ENCODE measurements around the gene STUB1.

Gene STUB1

GRCh38 chr16:717450-718245, 37.4 kb downstream of the STUB1 start:
- no peak overlapping the region for H3K4me3 Mint-ChIP-seq
- no peak overlapping the region for H3K27ac Mint-ChIP-seq
- H3K27me3 Mint-ChIP-seq = peaks cover 12 to 22% of the 10 kb centered on the region in 2 donors
- H3K9me3 Mint-ChIP-seq = no peaks in the 10 kb centered on the region
- peaks cover 0 to 1% of the 10 kb centered on the region in 2 donors for H3K36me3 Mint-ChIP-seq
- no peak for ATAC-seq (replicated peaks)
- peaks cover 15 to 45% of the 10 kb centered on the region in 2 donors for H3K4me1 Mint-ChIP-seq
- no peak for DNase-seq

- H3K4me3 Mint-ChIP-seq = no peak overlapping the region
- H3K4me1 Mint-ChIP-seq = peaks cover 20 to 50% of the 10 kb centered on the region in 2 donors
- no peaks in the 10 kb centered on the region for H3K9me3 Mint-ChIP-seq
- ATAC-seq (replicated peaks) (no peak), DNase-seq (no peak)
- H3K27me3 Mint-ChIP-seq = peaks cover 9 to 18% of the 10 kb centered on the region in 2 donors
- peaks cover 0 to 6% of the 10 kb centered on the region in 2 donors for H3K36me3 Mint-ChIP-seq
- no peak overlapping the region for H3K27ac Mint-ChIP-seq
Observed at GRCh38 chr16:718389-718788, 38.2 kb downstream of the STUB1 start.

GRCh38 chr16:718922-719321, 38.7 kb downstream of the STUB1 start:
- Mint-ChIP-seq H3K9me3 (no peaks in the 10 kb centered on the region), H3K36me3 (peaks cover 0 to 6% of the 10 kb centered on the region in 2 donors), H3K27ac (no peak overlapping the region), H3K4me3 (peak overlapping the region; percentile 60 to 94), H3K4me1 (peaks cover 23 to 56% of the 10 kb centered on the region in 2 donors), H3K27me3 (peaks cover 8 to 17% of the 10 kb centered on the region in 2 donors)
- no peak for DNase-seq
- no peak for ATAC-seq (replicated peaks)

- H3K9me3 Mint-ChIP-seq = no peaks in the 10 kb centered on the region
- peak in 1 of 2 donors; percentile 0 for ATAC-seq (replicated peaks)
- peaks cover 0 to 6% of the 10 kb centered on the region in 2 donors for H3K36me3 Mint-ChIP-seq
- peaks cover 5 to 9% of the 10 kb centered on the region in 2 donors for H3K27me3 Mint-ChIP-seq
- peaks cover 23 to 50% of the 10 kb centered on the region in 2 donors for H3K4me1 Mint-ChIP-seq
- DNase-seq = no peak
- peak overlapping the region; percentile 87 to 94 for H3K4me3 Mint-ChIP-seq
- H3K27ac Mint-ChIP-seq = peak overlapping the region; percentile 92
Observed at GRCh38 chr16:719815-720446, 39.7 kb downstream of the STUB1 start.

GRCh38 chr16:720447-720989, 40.3 kb downstream of the STUB1 start:
- H3K4me3 Mint-ChIP-seq = peak overlapping the region; percentile 87 to 94
- no peaks in the 10 kb centered on the region for H3K9me3 Mint-ChIP-seq
- H3K27me3 Mint-ChIP-seq = peaks cover 5 to 9% of the 10 kb centered on the region in 2 donors
- H3K4me1 Mint-ChIP-seq = peaks cover 23 to 52% of the 10 kb centered on the region in 2 donors
- H3K27ac Mint-ChIP-seq = peak overlapping the region; percentile 92
- ATAC-seq (replicated peaks) = peak; percentile 50 to 55
- H3K36me3 Mint-ChIP-seq = peaks cover 0 to 6% of the 10 kb centered on the region in 2 donors
- peak; percentile 50 for DNase-seq

GRCh38 chr16:720990-721764, 41.0 kb downstream of the STUB1 start, which contains the start of gene ANTKMT:
Gene ANTKMT, plus strand, starts transcription at chr16:721146. Its CDS starts 129 bp downstream, at chr16:721275.
- Mint-ChIP-seq H3K36me3 (peaks cover 0 to 6% of the 10 kb centered on the region in 2 donors), H3K27ac (peak within 1 kb of the TSS; percentile 92), H3K27me3 (peaks cover 4 to 6% of the 10 kb centered on the region in 2 donors), H3K9me3 (no peaks in the 10 kb centered on the region), H3K4me3 (peak within 1 kb of the TSS; percentile 87 to 94), H3K4me1 (peaks cover 23 to 56% of the 10 kb centered on the region in 2 donors)
- DNase-seq (peak; percentile 86), ATAC-seq (replicated peaks) (peak; percentile 82 to 86)

GRCh38 chr16:721765-722540, 41.7 kb downstream of the STUB1 start:
- ATAC-seq (replicated peaks) (no peak), DNase-seq (no peak)
- peaks cover 0 to 6% of the 10 kb centered on the region in 2 donors for H3K36me3 Mint-ChIP-seq
- no peaks in the 10 kb centered on the region for H3K27me3 Mint-ChIP-seq
- H3K9me3 Mint-ChIP-seq = no peaks in the 10 kb centered on the region
- peaks cover 20 to 56% of the 10 kb centered on the region in 2 donors for H3K4me1 Mint-ChIP-seq
- peak overlapping the region; percentile 50 to 94 for H3K4me3 Mint-ChIP-seq
- peak overlapping the region; percentile 47 for H3K27ac Mint-ChIP-seq

- Mint-ChIP-seq H3K36me3 (peaks cover 0 to 6% of the 10 kb centered on the region in 2 donors), H3K4me1 (peaks cover 20 to 56% of the 10 kb centered on the region in 2 donors), H3K27ac (peak overlapping the region; percentile 7), H3K9me3 (no peaks in the 10 kb centered on the region), H3K4me3 (peak overlapping the region in 1 of 2 donors; percentile 56), H3K27me3 (no peaks in the 10 kb centered on the region)
- no peak for ATAC-seq (replicated peaks)
- DNase-seq = no peak
Observed at GRCh38 chr16:722835-723633, 42.8 kb downstream of the STUB1 start.

- no peaks in the 10 kb centered on the region for H3K9me3 Mint-ChIP-seq
- no peaks in the 10 kb centered on the region for H3K27me3 Mint-ChIP-seq
- peaks cover 20 to 55% of the 10 kb centered on the region in 2 donors for H3K4me1 Mint-ChIP-seq
- DNase-seq (no peak), ATAC-seq (replicated peaks) (no peak)
- H3K27ac Mint-ChIP-seq = peak overlapping the region; percentile 62
- no peak overlapping the region for H3K4me3 Mint-ChIP-seq
- H3K36me3 Mint-ChIP-seq = peaks cover 0 to 6% of the 10 kb centered on the region in 2 donors
Observed at GRCh38 chr16:723695-724094, 43.5 kb downstream of the STUB1 start.

- Mint-ChIP-seq H3K27ac (no peak overlapping the region), H3K36me3 (peaks cover 0 to 6% of the 10 kb centered on the region in 2 donors), H3K9me3 (no peaks in the 10 kb centered on the region), H3K27me3 (no peaks in the 10 kb centered on the region), H3K4me1 (peaks cover 16 to 48% of the 10 kb centered on the region in 2 donors), H3K4me3 (no peak overlapping the region)
- DNase-seq (no peak), ATAC-seq (replicated peaks) (no peak)
Observed at GRCh38 chr16:724188-725040, 44.2 kb downstream of the STUB1 start.

- ATAC-seq (replicated peaks) = no peak
- Mint-ChIP-seq H3K4me3 (no peak overlapping the region), H3K27me3 (no peaks in the 10 kb centered on the region)
Observed at GRCh38 chr16:725041-725376, 44.8 kb downstream of the STUB1 start.

More at GRCh38 chr16:725041-725376, 44.8 kb downstream of the STUB1 start:
- no peaks in the 10 kb centered on the region for H3K9me3 Mint-ChIP-seq
- H3K36me3 Mint-ChIP-seq = peaks cover 0 to 6% of the 10 kb centered on the region in 2 donors
- peak overlapping the region; percentile 80 for H3K27ac Mint-ChIP-seq
- no peak for DNase-seq
- H3K4me1 Mint-ChIP-seq = peaks cover 16 to 42% of the 10 kb centered on the region in 2 donors
